NAMALWA (cell line): ENCODE results near the gene PLCH2.
"Not testable (repeated sequence)": the region's sequence is repeated elsewhere in the genome, so short reads cannot be mapped to it uniquely, and the experiment has no call there.

Experiments
- DNase-seq: peaks from one replicate; pipeline ENCODE4 v3.0.0-alpha.2; 2015; ENCODE audit warnings: low spot score

Gene PLCH2

DNA sequence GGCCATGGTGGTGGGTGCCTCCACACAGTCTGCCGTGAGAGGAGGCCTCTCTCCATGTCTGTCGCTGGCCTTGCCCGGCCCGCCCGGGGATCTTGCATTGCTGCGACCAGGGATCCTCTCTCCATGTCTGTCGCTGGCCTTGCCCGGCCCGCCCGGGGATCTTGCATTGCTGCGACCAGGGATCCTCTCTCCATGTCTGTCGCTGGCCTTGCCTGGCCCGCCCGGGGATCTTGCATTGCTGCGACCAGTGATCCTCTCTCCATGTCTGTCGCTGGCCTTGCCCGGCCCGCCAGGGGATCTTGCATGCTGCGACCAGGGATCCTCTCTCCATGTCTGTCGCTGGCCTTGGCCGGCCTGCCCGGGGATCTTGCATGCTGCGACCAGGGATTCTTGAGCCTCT lies 35.7 kb upstream of the PLCH2 start:
- not testable (repeated sequence) for DNase-seq

DNA sequence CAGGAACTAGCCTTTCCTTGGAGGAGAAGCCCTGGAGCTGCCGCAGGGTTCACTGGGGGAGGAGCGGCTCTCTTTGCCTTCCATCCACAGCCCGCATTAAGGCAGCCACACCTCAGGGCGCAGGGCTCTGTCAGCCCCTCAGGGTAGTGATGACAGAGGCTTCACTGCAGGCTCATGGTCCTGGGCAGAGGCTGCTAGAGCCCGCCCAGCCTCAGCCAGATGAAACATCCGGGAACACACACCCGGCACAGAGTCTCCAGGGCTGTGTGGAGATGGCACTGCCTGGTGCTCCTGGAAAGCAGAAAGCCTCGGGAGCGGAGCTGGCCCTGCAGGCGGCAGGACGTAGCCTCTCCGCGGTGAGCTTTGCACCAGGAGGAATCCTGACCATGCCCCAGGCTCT lies 34.3 kb upstream of the PLCH2 start:
- DNase-seq: no peak

DNA sequence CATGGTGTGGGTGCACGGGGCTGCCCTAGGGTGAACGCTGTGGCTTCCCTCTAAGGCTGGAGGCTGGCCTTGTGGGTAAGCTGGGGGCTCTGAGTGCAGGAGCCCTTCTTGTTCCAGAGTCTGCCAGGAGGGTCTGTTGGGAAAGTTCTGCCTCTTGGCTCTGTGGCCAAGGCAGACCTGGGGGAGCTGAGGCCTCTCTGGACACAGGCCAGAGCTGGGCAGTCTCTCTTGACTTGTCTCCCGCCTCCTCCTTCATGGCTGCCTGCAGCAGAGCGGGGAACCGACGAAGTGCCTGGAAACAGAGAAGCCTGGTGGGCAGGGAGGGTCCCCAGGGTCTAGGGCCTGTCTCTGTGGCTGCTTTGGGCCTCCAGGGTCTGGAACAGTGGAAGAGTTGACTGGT lies 33.4 kb upstream of the PLCH2 start:
- DNase-seq: no peak

DNA sequence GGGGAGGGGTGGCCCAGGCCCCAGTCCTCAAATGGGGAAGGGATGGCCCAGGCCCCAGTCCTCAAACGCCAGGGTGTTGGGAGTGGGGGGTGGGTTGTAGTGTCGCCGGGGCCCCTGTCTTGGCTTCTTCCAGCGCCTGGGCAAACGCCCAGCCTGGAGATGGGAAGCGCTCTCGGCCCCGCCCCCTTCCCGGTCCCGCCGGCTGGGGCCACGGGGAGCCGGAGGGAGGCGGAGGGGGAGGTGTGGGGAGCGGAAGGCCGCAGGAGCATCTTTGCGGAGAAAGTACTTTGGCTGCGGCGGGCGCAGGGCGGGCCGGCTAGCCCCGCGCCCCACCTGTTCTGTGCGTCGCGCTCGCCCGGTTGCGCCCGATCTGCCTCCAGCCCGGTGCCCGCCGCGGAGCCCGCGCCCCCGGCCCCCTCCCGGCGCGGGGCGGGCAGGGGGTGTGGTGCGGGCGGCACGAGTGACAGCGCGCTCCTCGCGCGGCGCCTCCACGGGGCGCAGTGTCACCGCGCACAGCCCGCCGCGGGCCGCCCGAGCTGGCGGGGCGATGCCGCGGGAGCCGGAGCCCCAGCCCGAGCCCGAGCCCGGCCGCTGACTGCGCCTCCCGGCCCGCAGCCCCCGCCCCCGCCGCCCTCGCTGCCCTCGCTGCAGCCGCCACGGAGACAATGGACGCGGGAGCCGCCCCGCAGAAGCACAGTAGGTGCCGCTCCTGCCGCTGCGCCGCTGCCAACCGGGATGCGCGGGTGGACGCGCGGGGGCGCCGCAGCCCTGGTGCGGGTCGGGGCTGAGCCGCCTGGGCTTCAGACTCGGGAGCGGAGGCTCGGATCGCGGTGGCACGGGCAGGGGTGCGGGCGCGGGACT lies 32.6 kb upstream of the PLCH2 start:
- DNase-seq: no peak

DNA sequence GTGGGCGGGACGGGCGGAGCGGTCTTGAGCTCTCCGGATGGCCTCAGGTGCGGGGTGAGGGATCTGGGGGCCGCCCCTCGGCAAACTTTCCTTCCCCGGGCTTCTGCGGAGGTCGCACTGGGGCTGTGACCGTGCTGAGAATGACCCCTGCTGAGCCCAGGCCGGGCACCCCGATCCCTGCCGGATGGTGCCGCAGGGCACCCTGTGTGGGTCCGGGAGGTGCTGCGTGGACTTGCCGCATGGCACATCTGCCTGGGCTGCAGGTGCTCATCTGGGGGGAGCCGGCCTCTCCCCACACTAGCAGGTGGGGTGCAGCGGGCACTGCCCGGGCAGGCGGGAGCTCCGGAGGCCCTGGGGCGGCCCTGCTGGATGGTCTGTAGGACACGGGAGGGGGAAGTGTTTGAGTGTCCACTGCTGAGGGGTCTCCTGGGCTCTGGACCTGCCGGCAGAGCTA lies 31.9 kb upstream of the PLCH2 start:
- no peak for DNase-seq

DNA sequence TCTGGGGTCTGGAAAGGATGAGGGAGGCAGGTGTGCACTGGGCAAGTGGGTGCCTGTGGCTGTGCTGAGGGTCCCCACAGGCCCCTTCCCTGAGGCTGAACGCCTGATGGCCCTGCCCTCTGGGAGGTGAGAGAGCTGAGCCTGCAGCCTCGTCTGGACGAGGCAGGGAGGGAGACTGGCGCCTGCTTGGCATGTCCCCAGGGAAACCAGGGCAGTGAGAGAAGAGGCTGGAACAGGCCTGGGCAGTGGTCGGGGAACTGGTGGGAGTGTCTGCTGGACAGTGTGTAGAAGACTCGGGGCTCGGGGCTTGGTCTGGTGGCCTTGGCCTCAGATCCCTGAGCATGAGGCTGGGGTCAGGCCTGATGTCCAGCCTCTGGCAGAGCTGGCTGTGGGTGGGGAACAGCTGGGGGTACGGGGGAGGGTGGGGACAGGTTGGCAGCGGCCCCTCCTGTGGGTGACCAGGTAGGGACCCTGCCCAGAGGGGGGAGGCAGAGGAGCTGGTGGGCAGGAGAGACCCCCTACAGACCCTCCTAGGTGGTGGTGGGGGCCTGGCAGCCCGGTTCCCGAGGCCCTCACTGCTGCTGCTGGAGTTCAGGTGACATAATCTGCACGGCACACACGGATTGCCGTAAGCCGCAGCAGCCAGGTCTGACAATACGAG lies 30.8 kb upstream of the PLCH2 start:
- no peak for DNase-seq

DNA sequence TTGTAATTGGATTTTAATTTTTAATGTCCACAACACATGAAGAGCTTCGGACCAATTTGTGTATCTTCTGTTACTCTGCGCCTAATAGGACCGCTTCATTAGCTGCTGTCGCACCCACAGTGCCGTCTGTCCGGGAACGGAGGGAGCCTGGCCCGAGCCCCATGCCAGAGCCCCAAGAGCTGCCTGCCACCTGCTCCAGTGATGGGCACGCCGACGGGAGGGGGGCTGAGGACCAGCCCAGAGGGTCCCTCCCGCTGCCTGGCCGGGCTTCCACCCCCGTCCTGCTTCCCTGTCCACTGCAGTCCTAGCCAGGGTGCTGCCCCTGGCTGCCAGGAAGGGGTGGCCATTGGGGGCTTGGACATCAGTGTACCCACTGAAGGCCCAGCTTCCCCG lies 30.3 kb upstream of the PLCH2 start:
- no peak for DNase-seq

DNA sequence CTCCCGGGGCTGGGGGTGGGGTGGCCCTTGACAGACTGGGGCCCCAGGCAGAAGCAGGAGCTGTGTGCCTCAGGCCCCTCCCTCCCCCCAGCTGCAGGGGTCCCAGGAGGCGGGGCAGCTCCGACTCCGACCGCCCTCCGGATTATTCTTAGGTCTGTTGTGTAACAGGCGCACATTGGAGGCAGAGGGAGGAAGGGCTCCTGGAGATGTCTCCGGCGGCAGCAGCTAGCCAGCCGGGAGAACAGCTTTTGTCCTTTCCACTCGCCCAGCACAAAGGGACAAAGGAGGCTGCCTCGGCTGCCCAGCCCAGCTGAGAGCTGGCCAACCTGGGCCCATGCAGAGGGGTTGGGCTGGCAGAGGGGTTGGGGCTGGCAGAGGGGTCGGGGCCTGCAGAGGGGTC lies 29.7 kb upstream of the PLCH2 start:
- DNase-seq: no peak

DNA sequence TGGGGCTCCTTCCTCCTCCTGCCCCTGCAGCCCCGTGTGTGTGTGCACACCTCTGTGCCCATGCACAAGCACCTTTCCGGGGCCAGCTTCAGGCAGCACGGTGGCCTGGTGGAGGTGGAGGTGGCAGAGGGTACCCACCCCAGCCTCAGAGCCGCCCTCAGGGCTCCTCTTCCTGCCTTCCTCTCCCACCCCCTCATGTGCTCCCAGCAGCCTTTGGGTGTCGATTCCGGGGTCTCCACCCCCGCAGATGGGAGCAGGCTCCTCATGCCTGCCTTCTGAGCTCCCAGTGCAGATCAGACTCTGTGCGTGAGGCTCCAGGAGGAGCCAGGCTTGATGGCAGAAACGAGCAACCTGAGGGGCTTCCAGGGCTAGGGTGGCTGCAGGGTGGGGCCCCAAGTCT lies 29.2 kb upstream of the PLCH2 start:
- no peak for DNase-seq

DNA sequence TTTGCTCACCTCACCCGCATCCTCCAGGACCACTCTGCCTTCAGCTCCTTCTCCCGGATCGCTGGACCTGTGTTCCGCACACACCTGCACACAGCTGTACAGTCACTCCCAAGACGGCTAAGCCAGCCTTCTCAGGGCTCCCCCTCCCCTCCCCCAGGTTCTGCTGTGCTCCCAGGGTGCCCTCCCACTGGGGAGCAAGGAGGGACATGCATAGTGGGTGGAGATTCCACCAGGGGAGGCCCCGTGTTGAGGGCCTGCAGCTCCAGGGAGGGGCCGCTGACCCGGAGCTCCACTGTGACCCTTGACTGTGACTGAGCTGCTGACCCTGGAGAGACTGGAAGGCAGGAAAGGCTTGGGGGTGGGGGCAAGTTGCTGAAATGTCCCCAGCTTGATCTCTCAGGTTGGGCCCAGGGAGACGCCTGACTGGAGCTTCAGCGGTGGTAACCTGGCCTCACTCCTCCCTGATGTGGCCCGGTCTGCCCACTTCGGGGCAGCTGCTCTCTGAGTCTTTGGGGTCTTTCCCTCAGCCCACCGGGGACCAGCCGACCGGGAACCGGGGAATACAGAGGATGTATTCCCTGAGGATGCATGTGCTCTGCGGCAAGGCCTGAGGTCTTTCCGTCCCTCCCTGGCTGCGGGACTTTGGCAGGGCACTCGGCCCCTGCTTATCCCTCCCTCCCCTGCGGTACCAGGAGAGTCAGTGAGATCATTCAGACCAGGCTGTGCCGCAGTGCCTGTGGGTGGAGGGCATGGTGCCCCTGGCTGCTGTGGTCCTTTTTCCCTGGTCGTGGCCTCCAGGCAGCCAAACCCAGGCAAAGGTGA lies 28.6 kb upstream of the PLCH2 start:
- DNase-seq: no peak

DNA sequence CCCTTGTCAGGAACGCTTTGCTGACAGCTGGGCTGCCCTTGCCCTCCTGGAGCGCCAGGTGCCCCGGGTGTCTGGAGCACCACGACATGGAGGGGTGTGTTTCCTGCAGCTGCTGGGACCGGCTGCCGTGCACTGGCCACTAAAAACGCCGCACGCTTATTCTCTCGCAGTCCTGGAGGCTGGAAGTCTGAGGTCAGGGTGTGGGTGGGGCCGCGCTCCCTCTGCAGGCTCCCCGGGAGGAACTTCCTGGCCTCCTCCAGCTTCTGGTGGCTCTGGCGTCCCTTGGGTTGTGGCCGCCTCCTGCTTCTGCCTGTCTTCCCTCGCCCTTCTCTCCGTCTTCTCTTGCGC lies 28.0 kb upstream of the PLCH2 start:
- no peak for DNase-seq

DNA sequence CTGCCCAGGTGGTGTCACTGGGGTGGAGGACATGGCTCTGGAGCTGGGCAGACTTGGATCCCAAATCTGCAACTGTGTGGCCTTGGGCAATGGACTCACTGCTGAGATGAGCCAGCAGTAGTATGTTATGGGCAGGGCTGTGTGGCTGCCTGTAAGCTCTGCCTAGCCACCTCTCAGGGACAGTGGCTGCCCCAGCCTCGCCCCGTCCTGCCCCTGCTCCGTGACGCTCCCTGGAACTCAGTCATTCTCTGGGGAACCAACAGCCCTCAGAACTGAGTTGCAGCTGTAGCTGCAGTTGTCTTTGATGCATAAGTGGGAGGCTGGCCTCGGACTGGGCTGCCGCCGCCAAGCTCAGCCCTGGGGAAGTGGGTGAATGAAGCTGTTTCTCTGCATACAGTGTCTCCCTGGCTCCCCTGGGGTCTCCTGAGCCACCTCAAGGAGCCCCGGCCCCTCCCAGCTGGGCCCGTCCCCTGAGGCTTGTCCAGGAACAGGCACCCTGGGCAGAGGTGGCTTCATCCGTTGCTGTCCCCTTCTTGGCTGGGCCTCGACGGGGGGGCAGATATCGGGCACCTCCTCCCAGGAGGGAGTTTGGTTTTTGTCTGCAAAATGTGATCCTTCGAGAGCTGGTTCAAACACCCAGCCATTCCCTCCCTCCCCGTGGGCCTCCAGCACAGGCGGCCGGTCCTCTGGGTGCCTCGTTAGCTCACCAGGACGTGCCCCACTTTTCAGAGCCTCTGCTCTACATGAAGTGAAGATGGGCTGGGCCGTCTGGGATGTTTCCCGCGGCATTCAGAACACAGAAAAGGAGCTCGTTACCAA lies 26.2 kb upstream of the PLCH2 start:
- no peak for DNase-seq

DNA sequence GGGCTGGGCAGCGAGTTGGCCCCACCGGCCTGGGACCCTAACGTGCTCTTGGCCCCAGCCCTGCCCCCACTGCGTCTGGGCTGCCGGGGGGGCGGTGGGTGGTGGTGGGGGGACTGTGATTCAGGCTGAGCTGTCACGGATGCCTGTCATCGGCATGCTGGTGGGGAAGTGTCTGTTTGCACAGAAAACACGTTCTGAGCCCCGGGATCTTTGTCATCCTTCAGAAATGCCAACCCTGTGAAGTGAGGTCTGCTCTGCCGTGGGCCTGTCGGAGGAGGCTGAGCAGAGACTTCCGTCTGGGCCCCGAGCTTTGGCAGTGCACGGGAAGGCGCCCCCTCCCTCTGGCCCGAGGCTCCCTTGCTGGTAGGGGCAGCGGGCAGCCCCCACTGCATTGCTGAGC lies 24.3 kb upstream of the PLCH2 start:
- DNase-seq: no peak

DNA sequence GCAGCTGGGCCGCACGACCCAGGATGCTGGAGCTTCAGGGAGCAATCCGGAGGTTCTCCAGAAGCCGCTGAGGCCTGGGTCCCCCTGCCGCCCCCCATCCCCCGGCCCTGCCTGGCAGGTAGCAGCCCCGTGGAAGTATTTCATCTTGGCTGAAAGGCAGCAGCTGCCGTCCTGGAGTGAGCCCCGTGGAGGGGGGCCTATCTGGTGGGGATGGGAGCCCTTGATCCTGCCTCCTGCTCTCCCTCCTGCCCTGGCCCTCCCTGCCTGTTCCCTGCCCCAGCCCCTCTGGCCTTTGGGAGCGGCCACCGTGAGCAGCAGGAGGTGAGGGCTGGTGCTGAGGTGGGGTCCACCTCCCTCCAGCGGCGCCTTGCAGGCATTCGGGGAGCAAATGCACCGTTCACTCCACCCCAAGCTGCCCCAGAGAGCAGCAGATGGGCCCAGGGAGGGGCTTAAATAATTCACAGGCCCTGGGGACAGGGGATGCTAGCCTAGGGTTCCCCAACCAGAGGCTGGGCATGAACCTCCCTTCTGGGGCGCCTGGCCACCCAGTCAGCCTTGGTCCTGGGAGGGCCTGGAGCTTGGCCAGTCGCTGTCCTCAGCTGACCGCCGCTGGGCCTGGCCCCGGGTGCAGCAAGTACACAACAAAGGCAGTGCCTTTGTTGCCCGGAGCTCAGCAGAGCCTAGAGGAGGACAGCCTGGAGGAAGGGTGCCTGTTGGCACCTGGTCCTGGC lies 23.7 kb upstream of the PLCH2 start:
- no peak for DNase-seq

DNA sequence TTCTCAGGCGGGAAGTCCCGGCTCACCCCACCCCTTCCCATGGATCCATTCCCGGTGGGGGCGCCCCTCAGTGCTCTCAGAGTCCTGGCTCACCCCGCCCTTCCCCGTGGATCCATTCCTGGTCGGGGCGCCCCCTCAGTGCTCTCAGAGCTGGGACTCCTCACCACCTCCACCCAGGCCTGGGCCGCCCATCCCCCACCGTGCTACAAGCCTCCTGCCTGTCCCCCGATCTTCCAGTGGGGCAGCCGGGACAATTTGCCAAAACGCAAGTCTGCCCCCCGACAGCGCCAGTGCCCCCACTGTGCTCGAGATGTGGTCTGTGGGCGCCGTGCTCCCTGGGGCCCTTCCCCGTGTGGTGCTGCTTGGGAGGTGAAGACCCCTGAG lies 23.2 kb upstream of the PLCH2 start:
- DNase-seq: no peak

DNA sequence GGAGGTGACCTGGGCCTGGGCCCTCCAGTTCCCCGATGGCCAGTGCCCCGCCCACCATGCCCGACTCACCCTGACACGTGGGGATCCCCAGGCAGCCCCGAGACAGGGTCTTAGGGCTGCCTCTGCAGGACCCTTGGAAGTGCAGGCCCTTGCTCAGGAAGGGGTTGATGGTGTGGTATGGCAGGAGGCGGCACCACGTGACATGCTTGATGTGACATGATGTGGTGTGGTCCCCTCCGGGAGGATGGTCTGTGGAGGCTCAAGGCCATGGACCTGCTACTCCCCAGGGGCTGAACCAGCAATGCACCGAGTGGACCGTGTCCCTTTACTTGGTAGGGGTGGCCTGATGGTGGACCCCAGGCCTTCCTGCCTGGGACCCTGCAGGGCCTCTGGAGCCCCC lies 21.9 kb upstream of the PLCH2 start:
- no peak for DNase-seq

DNA sequence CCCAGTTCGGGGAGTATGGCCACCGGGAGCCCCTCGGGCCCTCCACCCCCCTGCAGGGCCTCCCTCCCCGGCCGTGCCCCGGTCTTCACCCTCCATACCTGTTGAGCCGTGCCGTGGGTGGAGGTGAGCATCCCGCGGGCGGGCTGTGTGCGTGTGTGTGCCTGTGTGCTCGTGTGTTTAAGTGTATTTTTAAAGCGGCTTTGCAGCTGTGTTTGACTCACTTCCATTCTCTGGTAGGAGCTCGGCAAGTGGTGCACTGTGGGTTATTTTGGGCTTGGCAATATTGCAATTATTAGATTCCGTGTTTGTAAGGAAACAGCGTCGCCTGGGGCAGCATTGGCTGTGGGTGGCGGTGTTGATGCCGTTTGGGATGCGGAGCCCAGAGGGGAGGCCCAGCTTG lies 20.3 kb upstream of the PLCH2 start:
- no peak for DNase-seq

DNA sequence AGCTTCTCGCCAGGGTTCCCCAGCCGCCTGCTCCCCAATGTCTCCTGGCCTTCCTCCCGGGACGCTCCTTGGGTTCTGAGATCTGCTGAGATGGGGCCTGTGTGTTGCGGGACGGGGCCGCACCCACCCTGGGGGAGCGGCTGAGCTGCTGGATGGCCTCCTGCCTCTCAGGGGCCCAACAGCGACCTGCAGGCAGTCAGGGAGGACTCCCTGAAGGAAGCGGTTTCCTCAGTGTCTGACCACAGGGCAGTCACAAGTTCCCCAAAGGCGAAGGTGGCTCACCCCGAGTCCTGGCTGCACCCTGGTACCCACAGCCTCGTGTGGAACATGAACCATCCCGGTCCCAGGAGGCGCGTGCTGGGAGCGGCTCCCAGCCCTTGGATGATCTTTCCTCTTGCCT lies 18.6 kb upstream of the PLCH2 start:
- DNase-seq: no peak

DNA sequence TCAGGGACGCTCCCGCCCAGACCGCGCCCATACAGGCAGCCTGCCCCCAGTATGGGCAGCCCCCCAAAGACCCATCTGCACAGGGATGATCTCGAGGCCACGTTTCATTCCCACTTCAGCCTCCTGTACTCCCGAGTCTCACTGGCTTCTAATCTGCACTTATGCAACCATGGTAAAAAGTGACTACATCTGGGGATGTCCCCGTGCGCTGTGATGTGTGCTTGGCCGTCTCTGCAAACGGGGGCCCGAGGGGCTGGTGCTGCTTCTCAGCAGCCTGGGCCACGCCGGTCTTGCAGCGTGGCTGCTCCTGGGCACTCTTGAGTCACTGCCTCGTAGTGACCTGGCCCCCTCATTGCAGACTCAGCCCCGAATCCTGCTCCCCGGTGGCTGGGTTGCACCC lies 17.4 kb upstream of the PLCH2 start:
- no peak for DNase-seq

DNA sequence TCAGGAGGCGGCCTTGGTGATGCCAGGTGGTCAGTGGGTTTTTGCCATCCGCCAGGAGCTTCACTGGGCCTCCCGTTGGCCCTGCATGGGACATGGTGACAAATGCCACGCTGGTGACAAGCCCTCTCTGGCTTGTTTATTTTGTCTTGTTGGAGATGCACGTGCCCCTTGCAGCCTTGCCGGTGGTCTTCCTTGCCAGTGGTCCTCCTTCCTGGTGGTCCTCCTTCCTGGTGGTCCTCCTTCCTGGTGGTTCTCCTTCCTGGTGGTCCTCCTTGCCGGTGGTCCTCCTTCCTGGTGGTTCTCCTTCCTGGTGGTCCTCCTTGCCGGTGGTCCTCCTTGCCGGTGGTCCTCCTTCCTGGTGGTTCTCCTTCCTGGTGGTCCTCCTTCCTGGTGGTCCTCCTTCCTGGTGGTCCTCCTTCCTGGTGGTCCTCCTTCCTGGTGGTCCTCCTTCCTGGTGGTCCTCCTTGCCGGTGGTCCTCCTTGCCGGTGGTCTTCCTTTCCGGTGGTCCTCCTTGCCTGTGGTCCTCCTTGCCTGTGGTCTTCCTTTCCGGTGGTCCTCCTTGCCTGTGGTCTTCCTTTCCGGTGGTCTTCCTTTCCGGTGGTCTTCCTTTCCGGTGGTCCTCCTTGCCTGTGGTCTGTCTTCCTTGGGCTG lies 16.9 kb upstream of the PLCH2 start:
- not testable (repeated sequence) for DNase-seq

DNA sequence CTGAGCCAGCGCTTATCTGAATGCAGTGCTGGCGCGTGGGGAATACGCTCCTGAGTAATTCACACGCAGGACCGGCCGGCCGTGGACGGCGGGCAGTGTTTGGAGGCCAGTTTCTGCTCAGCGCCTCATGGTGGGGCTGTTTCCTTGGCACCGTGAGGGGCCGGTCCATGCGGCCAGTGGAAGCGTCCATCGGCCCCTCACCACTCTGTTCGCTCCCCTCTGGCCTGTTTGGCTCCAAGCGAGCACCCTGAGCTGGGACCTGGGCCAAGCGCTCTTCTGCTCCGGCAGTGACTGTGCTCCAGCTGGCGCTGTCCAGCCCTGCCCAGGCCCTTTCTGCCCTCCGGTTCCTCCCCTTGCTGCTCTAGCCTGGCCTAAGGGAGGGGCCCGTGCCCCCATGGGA lies 16.3 kb upstream of the PLCH2 start:
- DNase-seq: no peak
